GM12874 (cell line): ENCODE measurements around the gene GBP3.

ENCODE experiments used
- CTCF ChIP-seq: IDR thresholded peaks from 2 replicates; pipeline ENCODE4 v1.5.1; 2011; ENCODE audit warnings: low read depth, mild to moderate bottlenecking, control low read depth, low read length, moderate library complexity; ENCODE audit not compliant: insufficient read depth

The GBP3 gene

GRCh38 chr1:89042491-89042890 is 19.8 kb upstream of the GBP3 start:
- no peak for TF ChIP-seq CTCF

- no peak for TF ChIP-seq CTCF
Measured at GRCh38 chr1:89041721-89042120, 19.1 kb upstream of the GBP3 start.

DNA sequence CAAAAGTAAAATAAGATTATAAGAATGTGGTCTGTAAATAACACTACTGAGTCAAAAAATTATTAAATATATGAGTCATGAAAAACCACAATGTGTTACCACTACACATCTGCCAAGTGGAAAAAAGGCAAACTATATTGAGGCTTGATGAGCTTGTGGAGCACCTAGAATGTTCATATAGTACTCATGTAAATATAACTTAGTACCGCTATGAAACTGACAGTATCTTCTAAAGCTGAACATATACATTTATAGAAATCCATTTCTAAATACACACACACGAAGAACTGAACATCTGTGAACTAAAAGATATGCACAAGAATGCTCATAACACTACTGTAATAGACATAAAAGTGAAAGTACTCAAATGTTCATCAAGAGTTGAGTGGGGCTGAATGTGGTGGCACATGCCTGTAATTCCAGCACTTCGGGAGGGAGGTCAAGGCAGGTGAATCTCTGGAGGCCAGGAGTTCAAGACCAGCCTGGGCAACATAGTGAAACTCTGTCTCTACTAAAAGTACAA is 18.5 kb upstream of the GBP3 start:
- TF ChIP-seq CTCF, result no peak

GRCh38 chr1:89040315-89040626 is 17.6 kb upstream of the GBP3 start:
- no peak for TF ChIP-seq CTCF

DNA sequence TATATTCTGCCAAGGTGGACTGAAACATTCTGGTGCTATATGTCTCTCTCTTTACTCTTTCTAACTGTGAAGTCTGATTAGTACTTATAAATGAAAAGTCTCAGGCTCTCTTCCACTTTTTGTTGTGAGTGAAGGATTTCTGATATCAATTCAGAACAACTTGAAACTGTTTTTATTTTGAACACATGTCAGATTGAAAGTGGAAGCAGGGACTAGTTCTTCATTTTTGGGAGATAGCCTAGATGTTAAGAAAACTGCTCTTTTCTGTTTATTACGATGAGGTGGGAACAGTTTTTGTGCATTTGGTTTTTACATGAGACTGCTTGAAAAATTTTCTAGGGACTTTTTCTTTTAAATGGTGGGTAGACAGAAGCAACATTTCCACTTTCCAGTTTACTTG is 14.5 kb upstream of the GBP3 start:
- TF ChIP-seq CTCF, result no peak

- TF ChIP-seq CTCF, result no peak
Measured at GRCh38 chr1:89035080-89035479, 12.4 kb upstream of the GBP3 start.

DNA sequence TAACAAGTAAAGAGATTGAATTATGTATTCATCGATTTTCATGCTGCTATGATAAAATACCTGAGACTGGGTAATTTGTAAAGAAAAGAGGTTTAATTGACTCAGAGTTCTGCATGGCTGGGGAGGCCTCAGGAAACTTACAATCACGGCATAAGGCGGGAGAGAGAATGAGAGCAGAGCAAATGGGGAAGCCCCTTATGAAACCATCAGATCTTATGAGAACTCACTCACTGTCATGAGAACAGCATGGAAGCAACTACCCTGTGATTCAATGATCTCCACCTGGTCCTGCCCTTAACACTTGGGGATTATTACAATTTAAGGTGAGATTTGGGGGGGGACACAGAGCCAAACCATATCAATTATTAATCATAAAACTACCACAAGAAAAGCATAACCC is 3.3 kb upstream of the GBP3 start:
- no peak for TF ChIP-seq CTCF

DNA sequence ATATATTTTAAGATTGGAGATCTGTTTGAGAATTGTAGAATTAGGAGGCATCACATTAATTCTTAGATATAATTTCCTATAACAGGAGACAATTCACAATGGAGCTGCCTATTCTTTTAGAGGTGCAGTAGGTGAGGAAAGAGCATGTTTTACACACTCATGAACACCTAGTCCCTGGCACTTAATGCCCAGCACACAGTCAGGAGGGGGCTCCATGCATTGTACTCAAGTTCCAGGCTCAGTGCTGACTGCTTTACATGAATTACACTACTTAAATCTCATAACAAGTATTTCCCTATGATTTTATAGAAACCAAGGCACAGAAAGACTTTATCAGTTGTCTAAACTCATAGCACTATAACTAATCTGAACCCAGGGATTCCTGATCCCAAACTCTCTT is 360 bp upstream of the GBP3 start:
- no peak for TF ChIP-seq CTCF
